ENCODE results near the gene TRAPPC12.
"Not testable (repeated sequence)": the region's sequence is repeated elsewhere in the genome, so short reads cannot be mapped to it uniquely, and the experiment has no call there.

TRAPPC12 gene

GRCh38 chr2:3500326-3500899 lies 120.9 kb downstream of the TRAPPC12 start:
- Histone ChIP-seq H3K27ac (ENCODE audit: low read depth, low read length) (no peak overlapping the region), H3K9me3 (ENCODE audit: control insufficient read depth in 1 of 2, low read length in 2 of 2) (no peaks in the 10 kb centered on the region), H3K9ac (ENCODE audit: low read depth in 1 of 2, low read length in 2 of 2) (no peak overlapping the region), H3K4me3 (ENCODE audit: low read depth in 1 of 2, low read length in 2 of 2) (no peak overlapping the region), H3K4me1 (ENCODE audit: control insufficient read depth in 1 of 2, insufficient read depth in 2 of 2, low read length in 2 of 2) (no peaks in the 10 kb centered on the region), H3K27me3 (ENCODE audit: control insufficient read depth in 1 of 2, insufficient read depth in 2 of 2, low read length in 2 of 2) (no peaks in the 10 kb centered on the region), H3K36me3 (ENCODE audit: control insufficient read depth in 1 of 2, insufficient read depth in 2 of 2, low read length in 2 of 2) (peaks cover 39 to 69% of the 10 kb centered on the region in 2 donors)

- H3K4me1 ChIP-seq (ENCODE audit: control insufficient read depth in 1 of 2, insufficient read depth in 2 of 2, low read length in 2 of 2), result no peaks in the 10 kb centered on the region
- no peak overlapping the region for H3K4me3 ChIP-seq (ENCODE audit: low read depth in 1 of 2, low read length in 2 of 2)
- H3K27me3 ChIP-seq (ENCODE audit: control insufficient read depth in 1 of 2, insufficient read depth in 2 of 2, low read length in 2 of 2), result no peaks in the 10 kb centered on the region
- no peaks in the 10 kb centered on the region for H3K9me3 ChIP-seq (ENCODE audit: control insufficient read depth in 1 of 2, low read length in 2 of 2)
- H3K9ac ChIP-seq (ENCODE audit: low read depth in 1 of 2, low read length in 2 of 2), result no peak overlapping the region
- no peak overlapping the region for H3K27ac ChIP-seq (ENCODE audit: low read depth, low read length)
- peaks cover 35 to 63% of the 10 kb centered on the region in 2 donors for H3K36me3 ChIP-seq (ENCODE audit: control insufficient read depth in 1 of 2, insufficient read depth in 2 of 2, low read length in 2 of 2)
These were observed 123.6 kb downstream of the TRAPPC12 start for GRCh38 chr2:3503046-3503445.

GRCh38 chr2:3503483-3503882 lies 124.0 kb downstream of the TRAPPC12 start:
- no peak overlapping the region for H3K4me3 ChIP-seq (ENCODE audit: low read depth in 1 of 2, low read length in 2 of 2)
- no peak overlapping the region for H3K27ac ChIP-seq (ENCODE audit: low read depth, low read length)
- no peaks in the 10 kb centered on the region for H3K9me3 ChIP-seq (ENCODE audit: control insufficient read depth in 1 of 2, low read length in 2 of 2)
- no peaks in the 10 kb centered on the region for H3K27me3 ChIP-seq (ENCODE audit: control insufficient read depth in 1 of 2, insufficient read depth in 2 of 2, low read length in 2 of 2)
- no peak overlapping the region for H3K9ac ChIP-seq (ENCODE audit: low read depth in 1 of 2, low read length in 2 of 2)
- no peaks in the 10 kb centered on the region for H3K4me1 ChIP-seq (ENCODE audit: control insufficient read depth in 1 of 2, insufficient read depth in 2 of 2, low read length in 2 of 2)
- peaks cover 31 to 60% of the 10 kb centered on the region in 2 donors for H3K36me3 ChIP-seq (ENCODE audit: control insufficient read depth in 1 of 2, insufficient read depth in 2 of 2, low read length in 2 of 2)

DNA sequence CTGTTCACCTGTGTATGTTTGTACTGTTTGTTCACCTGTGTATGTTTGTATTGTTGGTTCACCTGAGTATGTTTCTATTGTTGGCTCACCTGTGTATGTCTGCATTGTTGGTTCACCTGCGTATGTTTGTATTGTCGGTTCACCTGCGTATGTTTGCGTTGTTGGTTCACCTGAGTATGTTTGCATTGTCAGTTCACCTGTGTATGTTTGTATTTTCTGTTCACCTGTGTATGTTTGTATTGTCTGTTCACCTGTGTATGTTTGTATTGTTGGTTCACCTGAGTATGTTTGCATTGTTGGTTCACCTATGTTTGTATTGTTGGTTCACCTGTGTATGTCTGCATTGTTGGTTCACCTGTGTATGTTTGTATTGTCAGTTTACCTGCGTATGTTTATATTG lies 125.2 kb downstream of the TRAPPC12 start:
- Histone ChIP-seq H3K9me3 (ENCODE audit: control insufficient read depth in 1 of 2, low read length in 2 of 2) (no peaks in the 10 kb centered on the region), H3K36me3 (ENCODE audit: control insufficient read depth in 1 of 2, insufficient read depth in 2 of 2, low read length in 2 of 2) (peaks cover 21 to 48% of the 10 kb centered on the region in 2 donors), H3K27ac (ENCODE audit: low read depth, low read length) (no peak overlapping the region), H3K4me3 (ENCODE audit: low read depth in 1 of 2, low read length in 2 of 2) (no peak overlapping the region), H3K4me1 (ENCODE audit: control insufficient read depth in 1 of 2, insufficient read depth in 2 of 2, low read length in 2 of 2) (no peaks in the 10 kb centered on the region), H3K9ac (ENCODE audit: low read depth in 1 of 2, low read length in 2 of 2) (no peak overlapping the region), H3K27me3 (ENCODE audit: control insufficient read depth in 1 of 2, insufficient read depth in 2 of 2, low read length in 2 of 2) (no peaks in the 10 kb centered on the region)

DNA sequence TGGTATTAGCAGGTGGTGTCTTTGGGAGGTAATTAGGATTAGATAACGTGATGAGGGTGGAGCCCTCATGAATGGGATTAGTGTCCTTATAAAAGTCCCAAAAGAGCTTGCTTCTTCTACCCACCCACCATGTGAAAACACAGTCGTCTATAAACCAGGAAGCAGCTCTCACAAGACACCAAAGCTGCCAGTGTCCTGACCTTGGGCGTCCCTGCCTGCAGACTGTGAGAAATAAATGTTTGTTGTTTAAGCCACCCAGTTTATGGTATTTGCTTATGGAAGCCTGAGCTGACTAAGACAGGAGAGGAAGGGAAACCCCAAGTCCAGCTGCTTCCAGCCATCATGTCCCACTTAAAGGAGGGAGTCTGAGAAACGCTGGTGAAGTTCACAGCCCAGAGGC lies 126.3 kb downstream of the TRAPPC12 start:
- H3K36me3 ChIP-seq (ENCODE audit: control insufficient read depth in 1 of 2, insufficient read depth in 2 of 2, low read length in 2 of 2), result peaks cover 21 to 41% of the 10 kb centered on the region in 2 donors
- H3K27ac ChIP-seq (ENCODE audit: low read depth, low read length), result no peak overlapping the region
- no peaks in the 10 kb centered on the region for H3K4me1 ChIP-seq (ENCODE audit: control insufficient read depth in 1 of 2, insufficient read depth in 2 of 2, low read length in 2 of 2)
- H3K9me3 ChIP-seq (ENCODE audit: control insufficient read depth in 1 of 2, low read length in 2 of 2), result no peaks in the 10 kb centered on the region
- H3K27me3 ChIP-seq (ENCODE audit: control insufficient read depth in 1 of 2, insufficient read depth in 2 of 2, low read length in 2 of 2), result no peaks in the 10 kb centered on the region
- no peak overlapping the region for H3K9ac ChIP-seq (ENCODE audit: low read depth in 1 of 2, low read length in 2 of 2)
- no peak overlapping the region for H3K4me3 ChIP-seq (ENCODE audit: low read depth in 1 of 2, low read length in 2 of 2)

DNA sequence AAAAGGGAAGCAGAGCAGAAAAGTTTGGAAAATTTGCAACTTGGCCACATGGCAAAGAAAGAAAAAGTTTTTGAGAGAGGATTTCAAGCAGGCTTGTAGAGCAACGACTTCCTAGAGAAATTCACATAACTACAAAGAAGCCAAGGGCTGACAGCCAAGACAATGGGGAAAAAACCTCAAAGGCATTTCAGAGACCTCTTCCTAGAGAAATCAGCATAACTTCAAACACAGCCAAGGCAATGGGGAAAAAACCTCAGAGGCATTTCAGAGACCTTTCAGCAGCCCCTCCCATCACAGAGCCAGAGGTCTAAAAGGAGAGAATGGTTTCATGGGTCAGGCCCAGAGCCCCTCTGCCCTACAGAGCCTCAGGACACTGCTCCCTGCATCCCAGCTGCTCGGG lies 132.6 kb downstream of the TRAPPC12 start:
- Histone ChIP-seq H3K36me3 (ENCODE audit: control insufficient read depth in 1 of 2, insufficient read depth in 2 of 2, low read length in 2 of 2) (peaks cover 3 to 30% of the 10 kb centered on the region in 2 donors), H3K9me3 (ENCODE audit: control insufficient read depth in 1 of 2, low read length in 2 of 2) (no peaks in the 10 kb centered on the region), H3K9ac (ENCODE audit: low read depth in 1 of 2, low read length in 2 of 2) (no peak overlapping the region), H3K27ac (ENCODE audit: low read depth, low read length) (no peak overlapping the region), H3K4me3 (ENCODE audit: low read depth in 1 of 2, low read length in 2 of 2) (no peak overlapping the region), H3K4me1 (ENCODE audit: control insufficient read depth in 1 of 2, insufficient read depth in 2 of 2, low read length in 2 of 2) (peaks cover 6 to 10% of the 10 kb centered on the region in 2 donors), H3K27me3 (ENCODE audit: control insufficient read depth in 1 of 2, insufficient read depth in 2 of 2, low read length in 2 of 2) (no peaks in the 10 kb centered on the region)

DNA sequence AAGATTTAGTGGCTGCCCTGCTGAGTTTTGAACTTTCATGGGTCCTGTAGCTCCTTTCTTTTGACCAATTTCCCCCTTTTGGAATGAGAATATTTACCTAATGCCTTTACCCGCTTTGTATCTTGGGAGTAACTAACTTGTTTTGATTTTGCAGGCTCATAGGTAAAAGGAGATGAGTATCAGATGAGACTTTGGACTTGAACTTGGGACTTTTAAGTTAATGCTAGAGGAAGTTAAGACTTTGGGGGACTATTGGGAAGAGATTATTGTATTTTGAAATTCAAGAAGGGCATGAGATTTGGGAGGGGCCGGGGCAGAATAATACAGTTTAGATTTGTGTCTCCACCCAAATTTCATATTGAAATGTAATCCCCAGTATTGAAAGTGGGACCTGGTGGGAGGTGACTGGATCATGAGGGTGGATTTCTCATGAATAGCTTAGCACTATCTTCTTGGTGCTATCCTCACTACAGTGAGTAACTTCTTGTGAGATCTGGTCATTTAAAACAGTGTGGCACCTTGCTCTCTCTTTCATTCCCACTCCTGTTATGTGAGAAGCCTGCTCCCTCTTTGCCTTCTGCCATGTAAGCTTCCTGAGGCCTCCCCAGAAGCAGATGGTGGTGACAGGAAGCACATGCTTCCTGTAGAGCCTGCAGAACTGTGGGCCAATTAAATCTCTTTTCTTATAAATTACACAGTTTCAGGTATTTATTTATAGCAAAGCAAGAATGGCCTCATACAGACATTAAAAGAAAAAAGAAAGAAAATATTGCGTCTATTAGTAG lies 133.7 kb downstream of the TRAPPC12 start:
- Histone ChIP-seq H3K9me3 (ENCODE audit: control insufficient read depth in 1 of 2, low read length in 2 of 2) (no peaks in the 10 kb centered on the region), H3K9ac (ENCODE audit: low read depth in 1 of 2, low read length in 2 of 2) (no peak overlapping the region), H3K4me1 (ENCODE audit: control insufficient read depth in 1 of 2, insufficient read depth in 2 of 2, low read length in 2 of 2) (peaks cover 10 to 13% of the 10 kb centered on the region in 2 donors), H3K36me3 (ENCODE audit: control insufficient read depth in 1 of 2, insufficient read depth in 2 of 2, low read length in 2 of 2) (peaks cover 3 to 31% of the 10 kb centered on the region in 2 donors), H3K27me3 (ENCODE audit: control insufficient read depth in 1 of 2, insufficient read depth in 2 of 2, low read length in 2 of 2) (no peaks in the 10 kb centered on the region), H3K27ac (ENCODE audit: low read depth, low read length) (no peak overlapping the region), H3K4me3 (ENCODE audit: low read depth in 1 of 2, low read length in 2 of 2) (no peak overlapping the region)

GRCh38 chr2:3515438-3515837 lies 135.9 kb downstream of the TRAPPC12 start:
- H3K9ac ChIP-seq (ENCODE audit: low read depth in 1 of 2, low read length in 2 of 2); H3K27ac ChIP-seq (ENCODE audit: low read depth, low read length); H3K9me3 ChIP-seq (ENCODE audit: control insufficient read depth in 1 of 2, low read length in 2 of 2); H3K27me3 ChIP-seq (ENCODE audit: control insufficient read depth in 1 of 2, insufficient read depth in 2 of 2, low read length in 2 of 2); H3K4me3 ChIP-seq (ENCODE audit: low read depth in 1 of 2, low read length in 2 of 2): not testable (repeated sequence)
- Histone ChIP-seq H3K36me3 (ENCODE audit: control insufficient read depth in 1 of 2, insufficient read depth in 2 of 2, low read length in 2 of 2) (peaks cover 3 to 28% of the 10 kb centered on the region in 2 donors), H3K4me1 (ENCODE audit: control insufficient read depth in 1 of 2, insufficient read depth in 2 of 2, low read length in 2 of 2) (peaks cover 19 to 23% of the 10 kb centered on the region in 2 donors)

- Histone ChIP-seq H3K27me3 (ENCODE audit: control insufficient read depth in 1 of 2, insufficient read depth in 2 of 2, low read length in 2 of 2) (no peaks in the 10 kb centered on the region), H3K36me3 (ENCODE audit: control insufficient read depth in 1 of 2, insufficient read depth in 2 of 2, low read length in 2 of 2) (peaks cover 3 to 16% of the 10 kb centered on the region in 2 donors), H3K9ac (ENCODE audit: low read depth in 1 of 2, low read length in 2 of 2) (no peak overlapping the region), H3K4me1 (ENCODE audit: control insufficient read depth in 1 of 2, insufficient read depth in 2 of 2, low read length in 2 of 2) (peaks cover 23 to 28% of the 10 kb centered on the region in 2 donors), H3K27ac (ENCODE audit: low read depth, low read length) (no peak overlapping the region), H3K9me3 (ENCODE audit: control insufficient read depth in 1 of 2, low read length in 2 of 2) (no peaks in the 10 kb centered on the region), H3K4me3 (ENCODE audit: low read depth in 1 of 2, low read length in 2 of 2) (no peak overlapping the region)
These were observed 137.3 kb downstream of the TRAPPC12 start for GRCh38 chr2:3516831-3517230.

DNA sequence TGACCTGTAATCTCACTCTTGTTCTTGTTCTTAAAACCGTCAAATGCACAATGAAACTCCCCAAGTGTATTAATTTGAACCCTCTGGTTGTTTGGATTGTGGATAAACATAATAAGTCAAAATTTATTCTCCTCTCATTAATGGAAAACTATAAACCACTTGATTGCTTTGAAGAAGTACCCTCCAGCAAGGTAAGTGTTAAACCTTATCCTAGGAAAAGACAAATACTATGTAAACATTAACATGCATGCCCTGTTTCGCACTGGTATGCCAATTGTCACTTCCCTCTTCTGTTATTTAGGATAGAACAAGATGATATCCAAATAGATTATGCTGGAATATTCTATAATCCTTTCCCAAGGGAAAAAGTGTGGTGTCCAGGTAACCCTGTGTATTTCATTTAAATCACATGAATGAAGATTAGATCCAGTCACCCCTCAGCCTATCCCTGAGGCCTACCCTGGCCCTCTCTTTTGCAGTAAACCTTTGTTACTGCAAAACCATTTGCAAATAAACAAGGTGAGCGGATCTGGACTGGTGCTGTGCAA lies 138.5 kb downstream of the TRAPPC12 start:
- Histone ChIP-seq H3K27ac (ENCODE audit: low read depth, low read length) (peak overlapping the region; percentile 96), H3K9ac (ENCODE audit: low read depth in 1 of 2, low read length in 2 of 2) (peak overlapping the region; percentile 72 to 77), H3K9me3 (ENCODE audit: control insufficient read depth in 1 of 2, low read length in 2 of 2) (no peaks in the 10 kb centered on the region), H3K4me1 (ENCODE audit: control insufficient read depth in 1 of 2, insufficient read depth in 2 of 2, low read length in 2 of 2) (peaks cover 29 to 31% of the 10 kb centered on the region in 2 donors), H3K36me3 (ENCODE audit: control insufficient read depth in 1 of 2, insufficient read depth in 2 of 2, low read length in 2 of 2) (peaks cover 0 to 6% of the 10 kb centered on the region in 2 donors), H3K4me3 (ENCODE audit: low read depth in 1 of 2, low read length in 2 of 2) (peak overlapping the region; percentile 86 to 90), H3K27me3 (ENCODE audit: control insufficient read depth in 1 of 2, insufficient read depth in 2 of 2, low read length in 2 of 2) (no peaks in the 10 kb centered on the region)
